Kidney (tissue), 14 donors: ENCODE results near the gene TM9SF3. TPM values are rescaled to one million over a fixed set of nuclear protein-coding genes. Genes with fewer than 3 reads are reported as not detected.
A peak's percentile ranks its signal among the peaks of the same experiment; 100 is the strongest.

ENCODE experiments used
- DNase-seq, 5 donors: peaks; one replicate each; pipeline ENCODE4 v3.0.0-alpha.2; 2013 to 2020
- FAIRE-seq: peaks from 2 replicates; lab custom pipeline; 2012; peaks lifted over from hg19 to GRCh38; lab: Jason Lieb, UNC
- H3K27ac ChIP-seq, 2 donors: one replicate each; pipeline ENCODE4 v1.7.0; 2013; ENCODE audit warnings: low read depth in 2 of 2, low read length in 2 of 2, inconsistent platforms in 1 of 2
- H3K27me3 ChIP-seq: one replicate; pipeline ENCODE4 v1.7.1; 2013; ENCODE audit warnings: low read length, inconsistent platforms; ENCODE audit not compliant: control insufficient read depth, insufficient read depth
- H3K36me3 ChIP-seq, 3 donors: one replicate each; pipeline versions ENCODE4 v1.7.0 to v1.7.1; 2013; ENCODE audit warnings: low read length in 3 of 3, control low read depth in 1 of 3, inconsistent platforms in 1 of 3; ENCODE audit not compliant: insufficient read depth in 3 of 3, control insufficient read depth in 2 of 3
- H3K4me1 ChIP-seq, 3 donors: one replicate each; pipeline versions ENCODE4 v1.7.0 to v1.7.1; 2013; ENCODE audit warnings: low read length in 3 of 3, inconsistent platforms in 1 of 3, low read depth in 1 of 3; ENCODE audit not compliant: control insufficient read depth in 2 of 3, insufficient read depth in 2 of 3
- H3K4me3 ChIP-seq, 3 donors: one replicate each; pipeline versions ENCODE4 v1.7.0 to v1.8.1; 2013; ENCODE audit warnings: low read length in 3 of 3, control low read depth in 1 of 3, inconsistent platforms in 1 of 3
- H3K9ac ChIP-seq, 3 donors: one replicate each; pipeline versions ENCODE4 v1.7.0 to v1.7.1; 2013; ENCODE audit warnings: low read length in 3 of 3, control low read depth in 1 of 3, inconsistent platforms in 1 of 3
- H3K9me3 ChIP-seq, 3 donors: one replicate each; pipeline versions ENCODE4 v1.7.0 to v1.7.1; 2013; ENCODE audit warnings: low read length in 3 of 3, control low read depth in 1 of 3, inconsistent platforms in 1 of 3; ENCODE audit not compliant: control insufficient read depth in 2 of 3, insufficient read depth in 1 of 3
- intact Hi-C: fragments of 100-400 bp; cut with DNase I; formaldehyde crosslinking; loops from one replicate; pipeline ENCODE4 v1.11.1; 2022
- polyA plus RNA-seq: library from polyadenylated mRNA; stranded (reverse); fragments of 350-450 nt; fragmentation: Illumina TruSeq; extraction: RNeasy Lipid Tissue Mini Kit (QIAGEN cat#74804); gene quantifications from one replicate; pipeline ENCODE4 v1.2.3, GENCODE V29; 2014; ENCODE audit warnings: low read depth, low replicate concordance; ENCODE audit not compliant: insufficient read depth
- total RNA-seq: library from RNA; stranded (reverse); fragmentation: NEBNext Ultra II Directional; extraction: Animal tissue kit (Norgen Biotek cat#: 25700); gene quantifications from one replicate; pipeline ENCODE4 v1.2.1, GENCODE V29; 2021
- TF ChIP-seq, protein P1 (sequence below): IDR thresholded peaks from 3 replicates; pipeline ENCODE4 v1.5.1; 2012; ENCODE audit warnings: mild to moderate bottlenecking, moderate library complexity, borderline replicate concordance; ENCODE audit not compliant: insufficient read depth; ENCODE audit errors: extremely low read depth
- donor health status: control.
- donor health status: control.
- donor health status: control.
- donor health status: control.
- donor health status: control.
- donor health status: DM: yes; HTN: yes; CAD: no.
- donor health status: Normal renal cell carcinoma (clear cell type).

The TM9SF3 gene
- total and polyA plus RNA-seq, 2 donors from 2014 or later: 42.7 to 144 TPM

- Histone ChIP-seq H3K9me3 (no peaks in the 10 kb centered on the region), H3K4me1 (peaks cover 7 to 22% (median 19%) of the 10 kb centered on the region in 3 donors), H3K9ac (peak overlapping the region; percentile 52 to 93 (median 92)), H3K4me3 (peak overlapping the region; percentile 77 to 93 (median 78)), H3K36me3 (no peaks in the 10 kb centered on the region), H3K27ac (peak overlapping the region; percentile 95 to 96), H3K27me3 (no peaks in the 10 kb centered on the region)
- FAIRE-seq (no peak), DNase-seq (no peak)
- intact Hi-C loops: no loop called here
- TF ChIP-seq, protein P1, sequence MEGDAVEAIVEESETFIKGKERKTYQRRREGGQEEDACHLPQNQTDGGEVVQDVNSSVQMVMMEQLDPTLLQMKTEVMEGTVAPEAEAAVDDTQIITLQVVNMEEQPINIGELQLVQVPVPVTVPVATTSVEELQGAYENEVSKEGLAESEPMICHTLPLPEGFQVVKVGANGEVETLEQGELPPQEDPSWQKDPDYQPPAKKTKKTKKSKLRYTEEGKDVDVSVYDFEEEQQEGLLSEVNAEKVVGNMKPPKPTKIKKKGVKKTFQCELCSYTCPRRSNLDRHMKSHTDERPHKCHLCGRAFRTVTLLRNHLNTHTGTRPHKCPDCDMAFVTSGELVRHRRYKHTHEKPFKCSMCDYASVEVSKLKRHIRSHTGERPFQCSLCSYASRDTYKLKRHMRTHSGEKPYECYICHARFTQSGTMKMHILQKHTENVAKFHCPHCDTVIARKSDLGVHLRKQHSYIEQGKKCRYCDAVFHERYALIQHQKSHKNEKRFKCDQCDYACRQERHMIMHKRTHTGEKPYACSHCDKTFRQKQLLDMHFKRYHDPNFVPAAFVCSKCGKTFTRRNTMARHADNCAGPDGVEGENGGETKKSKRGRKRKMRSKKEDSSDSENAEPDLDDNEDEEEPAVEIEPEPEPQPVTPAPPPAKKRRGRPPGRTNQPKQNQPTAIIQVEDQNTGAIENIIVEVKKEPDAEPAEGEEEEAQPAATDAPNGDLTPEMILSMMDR: no peak
These were observed 935 bp downstream of the TM9SF3 start for GRCh38 chr10:96585736-96586418.

- peaks cover 7 to 25% (median 19%) of the 10 kb centered on the region in 3 donors for H3K4me1 ChIP-seq
- no peaks in the 10 kb centered on the region for H3K36me3 ChIP-seq
- H3K9me3 ChIP-seq: no peaks in the 10 kb centered on the region
- H3K4me3 ChIP-seq: no peak overlapping the region
- no peak overlapping the region for H3K9ac ChIP-seq
- FAIRE-seq (no peak), DNase-seq (no peak)
- intact Hi-C loops: no loop called here
- TF ChIP-seq, protein P1: no peak
- H3K27me3 ChIP-seq: no peaks in the 10 kb centered on the region
- H3K27ac ChIP-seq: no peak overlapping the region
These were observed 2.3 kb downstream of the TM9SF3 start for GRCh38 chr10:96584474-96584873.

DNA sequence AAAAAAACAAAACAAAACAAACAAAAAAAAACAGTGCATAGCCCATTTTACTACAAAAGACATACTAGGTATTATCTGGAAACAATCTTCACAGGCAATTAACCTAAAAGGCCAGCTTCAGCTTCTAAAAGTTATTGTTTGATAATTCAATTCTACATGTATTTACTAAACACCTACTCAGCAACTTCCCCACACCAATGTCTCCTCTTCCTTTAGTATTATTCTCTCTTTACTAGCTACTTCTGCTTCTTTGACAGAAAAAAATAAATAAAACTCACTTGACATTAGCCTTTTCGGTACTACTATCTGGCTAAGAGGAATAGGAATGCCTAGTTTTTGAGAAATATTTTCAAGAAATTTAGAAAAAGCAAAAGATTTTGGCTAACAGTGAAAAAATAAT lies 2.8 kb downstream of the TM9SF3 start:
- Histone ChIP-seq H3K27me3 (no peaks in the 10 kb centered on the region), H3K36me3 (no peaks in the 10 kb centered on the region), H3K9ac (no peak overlapping the region), H3K4me3 (peak overlapping the region in 1 of 3 donors; percentile 11), H3K9me3 (no peaks in the 10 kb centered on the region), H3K27ac (no peak overlapping the region), H3K4me1 (peaks cover 7 to 24% (median 19%) of the 10 kb centered on the region in 3 donors)
- DNase-seq: no peak
- FAIRE-seq: no peak
- TF ChIP-seq, protein P1: no peak
- intact Hi-C loops: no loop called here
